Measurements from ENCODE around the gene ATF4. TPM values are rescaled to one million over a fixed set of nuclear protein-coding genes. Genes with fewer than 3 reads are reported as not detected.

Gene ATF4, protein sequence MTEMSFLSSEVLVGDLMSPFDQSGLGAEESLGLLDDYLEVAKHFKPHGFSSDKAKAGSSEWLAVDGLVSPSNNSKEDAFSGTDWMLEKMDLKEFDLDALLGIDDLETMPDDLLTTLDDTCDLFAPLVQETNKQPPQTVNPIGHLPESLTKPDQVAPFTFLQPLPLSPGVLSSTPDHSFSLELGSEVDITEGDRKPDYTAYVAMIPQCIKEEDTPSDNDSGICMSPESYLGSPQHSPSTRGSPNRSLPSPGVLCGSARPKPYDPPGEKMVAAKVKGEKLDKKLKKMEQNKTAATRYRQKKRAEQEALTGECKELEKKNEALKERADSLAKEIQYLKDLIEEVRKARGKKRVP
- total RNA-seq, result 246 TPM

DNA sequence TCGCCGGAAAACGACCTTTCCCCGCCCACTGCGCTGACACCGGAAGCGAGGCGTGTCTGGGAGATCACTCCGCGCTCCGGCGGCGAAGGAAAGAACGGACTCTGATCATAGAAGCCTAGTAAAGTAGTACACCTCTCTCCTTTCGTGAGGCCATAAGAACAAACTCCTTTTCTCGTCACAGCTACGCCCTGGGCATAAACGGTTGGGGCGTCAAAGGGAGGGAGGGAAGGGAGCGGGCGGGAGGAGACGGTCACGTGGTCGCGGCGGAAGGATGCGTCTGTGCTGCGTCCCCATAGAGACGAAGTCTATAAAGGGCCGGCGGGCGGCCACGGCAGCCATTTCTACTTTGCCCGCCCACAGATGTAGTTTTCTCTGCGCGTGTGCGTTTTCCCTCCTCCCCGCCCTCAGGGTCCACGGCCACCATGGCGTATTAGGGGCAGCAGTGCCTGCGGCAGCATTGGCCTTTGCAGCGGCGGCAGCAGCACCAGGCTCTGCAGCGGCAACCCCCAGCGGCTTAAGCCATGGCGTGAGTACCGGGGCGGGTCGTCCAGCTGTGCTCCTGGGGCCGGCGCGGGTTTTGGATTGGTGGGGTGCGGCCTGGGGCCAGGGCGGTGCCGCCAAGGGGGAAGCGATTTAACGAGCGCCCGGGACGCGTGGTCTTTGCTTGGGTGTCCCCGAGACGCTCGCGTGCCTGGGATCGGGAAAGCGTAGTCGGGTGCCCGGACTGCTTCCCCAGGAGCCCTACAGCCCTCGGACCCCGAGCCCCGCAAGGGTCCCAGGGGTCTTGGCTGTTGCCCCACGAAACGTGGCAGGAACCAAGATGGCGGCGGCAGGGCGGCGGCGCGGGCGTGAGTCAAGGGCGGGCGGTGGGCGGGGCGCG lies at the start of gene ATF4:
Gene ATF4, plus strand, starts transcription at position 337 of the 880 bp plus-strand sequence. CDS start 884 bp downstream, outside the sequence.
- DNase-seq (ENCODE audit: extremely low spot score in 2 of 2), result no peak
- TF ChIP-seq, protein P1, sequence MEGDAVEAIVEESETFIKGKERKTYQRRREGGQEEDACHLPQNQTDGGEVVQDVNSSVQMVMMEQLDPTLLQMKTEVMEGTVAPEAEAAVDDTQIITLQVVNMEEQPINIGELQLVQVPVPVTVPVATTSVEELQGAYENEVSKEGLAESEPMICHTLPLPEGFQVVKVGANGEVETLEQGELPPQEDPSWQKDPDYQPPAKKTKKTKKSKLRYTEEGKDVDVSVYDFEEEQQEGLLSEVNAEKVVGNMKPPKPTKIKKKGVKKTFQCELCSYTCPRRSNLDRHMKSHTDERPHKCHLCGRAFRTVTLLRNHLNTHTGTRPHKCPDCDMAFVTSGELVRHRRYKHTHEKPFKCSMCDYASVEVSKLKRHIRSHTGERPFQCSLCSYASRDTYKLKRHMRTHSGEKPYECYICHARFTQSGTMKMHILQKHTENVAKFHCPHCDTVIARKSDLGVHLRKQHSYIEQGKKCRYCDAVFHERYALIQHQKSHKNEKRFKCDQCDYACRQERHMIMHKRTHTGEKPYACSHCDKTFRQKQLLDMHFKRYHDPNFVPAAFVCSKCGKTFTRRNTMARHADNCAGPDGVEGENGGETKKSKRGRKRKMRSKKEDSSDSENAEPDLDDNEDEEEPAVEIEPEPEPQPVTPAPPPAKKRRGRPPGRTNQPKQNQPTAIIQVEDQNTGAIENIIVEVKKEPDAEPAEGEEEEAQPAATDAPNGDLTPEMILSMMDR (IDR thresholded peaks at IDR 0.05), result peak in 1 of 3 experiments; percentile 15
- TF ChIP-seq POLR2A (IDR thresholded peaks at IDR 0.05) (peak in 1 of 2 donors; percentile 97), POLR2AphosphoS5 (IDR thresholded peaks at IDR 0.05; ENCODE audit: insufficient read depth in 1 of 2, low read depth in 1 of 2) (peak; percentile 94 to 100)
- intact Hi-C loops (cut with DNase I), result loop anchor here (10.0 kb wide), 1 partner anchor 346 kb away; no protein-coding TSS in a partner anchor

DNA sequence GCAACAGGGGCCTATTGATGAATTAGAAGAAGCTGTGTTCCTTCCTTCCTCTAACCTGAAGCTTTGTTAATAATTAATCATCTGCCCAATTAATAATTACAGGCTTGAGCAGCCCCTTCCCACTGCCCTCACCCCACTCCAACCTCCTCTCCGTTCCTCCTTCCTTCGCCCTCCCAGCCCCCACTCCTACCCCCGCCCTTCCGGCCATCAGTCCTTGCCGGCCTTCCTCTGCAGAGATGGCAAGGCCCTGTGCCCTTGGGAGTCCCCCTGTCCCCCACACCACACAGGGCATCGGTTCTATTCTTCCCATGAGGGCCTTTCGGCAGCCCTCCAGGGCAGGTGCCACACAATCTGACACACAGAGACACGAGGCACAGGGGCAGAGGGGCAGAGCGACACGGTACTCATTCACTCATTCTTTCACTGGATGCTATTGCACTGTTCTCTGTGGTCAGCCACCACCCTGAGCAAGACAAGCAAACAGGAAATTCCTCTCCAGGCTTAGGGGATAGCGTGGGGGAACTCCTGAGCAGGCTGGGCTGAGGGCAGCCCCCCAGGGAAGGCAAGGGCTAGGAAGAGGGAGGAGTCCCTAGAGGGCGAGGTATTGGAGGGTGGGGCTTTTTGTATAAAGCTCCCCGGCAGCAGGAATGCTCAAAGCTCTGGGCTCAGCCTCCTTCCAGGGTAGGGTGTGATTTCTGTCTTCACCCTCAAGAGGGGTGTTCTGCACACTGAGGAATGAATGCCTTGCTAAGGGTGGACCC lies 48.8 kb upstream of the ATF4 start:
- H3K27me3 ChIP-seq, result no peaks in the 10 kb centered on the region
- H3K9me3 ChIP-seq, result no peaks in the 10 kb centered on the region
- H3K4me3 ChIP-seq, result no peak overlapping the region
- peak overlapping the region; percentile 59 for H3K27ac ChIP-seq
- no peaks in the 10 kb centered on the region for H3K36me3 ChIP-seq
- peaks cover 38% of the 10 kb centered on the region for H3K4me1 ChIP-seq
- DNase-seq (ENCODE audit: extremely low spot score in 2 of 2), result no peak
- TF ChIP-seq POLR2AphosphoS5 (IDR thresholded peaks at IDR 0.05; ENCODE audit: insufficient read depth in 1 of 2, low read depth in 1 of 2), result no peak
- TF ChIP-seq, protein P1 (IDR thresholded peaks at IDR 0.05), result no peak
- no peak for TF ChIP-seq POLR2A (IDR thresholded peaks at IDR 0.05)
- intact Hi-C loops (cut with DNase I), result no loop called here

More for the DNA sequence above, at the start of gene ATF4:
- Histone ChIP-seq H3K27me3 (no peaks in the 10 kb centered on the region), H3K36me3 (peaks cover 0 to 32% of the 10 kb centered on the region in 2 donors), H3K4me1 (peaks cover 53% of the 10 kb centered on the region), H3K4me3 (peak within 1 kb of the TSS; percentile 87 to 97), H3K9me3 (no peaks in the 10 kb centered on the region), H3K27ac (peak within 1 kb of the TSS; percentile 99)

DNA sequence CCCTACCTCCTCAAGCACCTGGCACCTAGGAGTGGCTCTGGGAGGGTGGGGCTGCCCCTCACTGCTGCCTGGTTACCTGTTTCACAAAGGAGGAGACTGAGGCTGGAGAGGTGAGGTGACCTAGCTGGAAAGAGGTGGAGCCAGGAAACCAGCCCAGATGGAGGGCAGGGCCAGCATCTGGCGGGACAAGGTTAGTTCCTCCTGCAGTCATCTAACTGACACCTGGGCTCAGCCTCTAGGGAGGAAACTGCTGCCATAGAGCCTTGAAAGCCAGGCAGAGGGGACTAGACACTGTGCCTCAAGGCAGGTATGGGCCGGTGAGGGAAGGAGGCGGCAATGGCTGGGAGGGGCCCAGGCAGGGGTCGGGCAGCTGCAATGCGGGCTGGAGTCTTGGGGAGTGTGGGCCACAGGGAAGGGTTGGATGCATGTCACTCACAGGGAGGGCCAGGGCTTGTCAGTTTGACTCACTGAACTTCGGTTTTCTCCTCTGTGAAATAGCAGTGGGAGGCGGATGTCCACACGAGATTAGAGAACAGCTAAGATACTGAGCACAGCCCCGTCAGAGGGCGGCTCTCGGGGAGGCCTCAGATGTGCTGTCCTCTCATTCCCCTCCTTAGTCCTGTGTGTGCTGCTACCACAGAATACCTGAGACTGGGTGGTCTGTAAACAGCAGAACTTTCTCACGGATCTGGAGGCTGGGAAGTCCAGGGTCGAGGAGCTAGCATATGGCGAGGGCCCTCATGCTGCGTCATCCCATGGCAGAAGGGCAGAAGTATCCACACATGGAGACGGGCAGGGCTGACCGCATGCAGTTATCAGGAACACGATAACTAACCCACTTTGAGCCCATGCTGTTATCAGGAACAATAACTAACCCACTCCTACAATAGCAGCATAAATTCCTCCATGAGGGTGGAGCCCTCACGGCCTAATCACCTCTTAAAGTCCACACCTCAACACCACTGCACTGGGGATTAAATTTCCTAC lies 47.5 kb upstream of the ATF4 start:
- Histone ChIP-seq H3K4me1 (peaks cover 38% of the 10 kb centered on the region), H3K27me3 (no peaks in the 10 kb centered on the region), H3K27ac (peak overlapping the region; percentile 59), H3K4me3 (no peak overlapping the region), H3K36me3 (no peaks in the 10 kb centered on the region), H3K9me3 (no peaks in the 10 kb centered on the region)
- intact Hi-C loops (cut with DNase I), result no loop called here
- no peak for DNase-seq (ENCODE audit: extremely low spot score in 2 of 2)
- no peak for TF ChIP-seq POLR2AphosphoS5 (IDR thresholded peaks at IDR 0.05; ENCODE audit: insufficient read depth in 1 of 2, low read depth in 1 of 2)
- TF ChIP-seq, protein P1 (IDR thresholded peaks at IDR 0.05), result no peak
- no peak for TF ChIP-seq POLR2A (IDR thresholded peaks at IDR 0.05)

DNA sequence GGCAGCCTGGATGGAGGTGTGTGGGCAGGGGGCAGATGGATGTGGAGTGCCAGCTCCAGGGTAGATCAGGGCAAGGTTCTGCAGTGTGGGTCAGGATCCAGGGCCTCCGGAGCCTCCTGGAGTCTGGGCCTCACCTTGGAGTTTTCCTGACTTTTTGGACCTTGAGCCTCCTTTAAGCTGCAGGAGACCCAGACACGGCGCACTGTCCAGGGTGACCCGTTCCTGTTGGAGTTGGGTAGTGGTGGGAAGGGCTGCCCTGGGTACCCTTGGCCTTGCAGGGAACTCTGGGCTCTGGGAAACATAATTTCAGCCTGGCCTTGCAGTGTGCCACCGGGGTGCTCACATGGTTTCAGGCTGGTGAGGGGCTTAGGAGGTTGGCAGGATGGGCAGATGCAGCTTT lies 46.5 kb upstream of the ATF4 start:
- H3K9me3 ChIP-seq, result no peaks in the 10 kb centered on the region
- no peaks in the 10 kb centered on the region for H3K36me3 ChIP-seq
- H3K27me3 ChIP-seq, result no peaks in the 10 kb centered on the region
- intact Hi-C loops (cut with DNase I), result no loop called here
- DNase-seq (ENCODE audit: extremely low spot score in 2 of 2), result no peak
- peak overlapping the region; percentile 13 for H3K27ac ChIP-seq
- H3K4me1 ChIP-seq, result peaks cover 38% of the 10 kb centered on the region
- H3K4me3 ChIP-seq, result no peak overlapping the region
- TF ChIP-seq POLR2AphosphoS5 (IDR thresholded peaks at IDR 0.05; ENCODE audit: insufficient read depth in 1 of 2, low read depth in 1 of 2), result no peak
- no peak for TF ChIP-seq POLR2A (IDR thresholded peaks at IDR 0.05)
- TF ChIP-seq, protein P1 (IDR thresholded peaks at IDR 0.05), result no peak

Measured in vagina (tissue), 2 donors.